Pons (tissue), 1 donor: ENCODE measurements around the gene FURIN.
A peak's percentile ranks its signal among the peaks of the same experiment; 100 is the strongest.
"Not testable (repeated sequence)": the region's sequence is repeated elsewhere in the genome, so short reads cannot be mapped to it uniquely, and the experiment has no call there.

Experiments
- DNase-seq: peaks from one replicate; pipeline ENCODE4 v3.0.0-alpha.2; 2016; ENCODE audit warnings: low spot score

The FURIN gene

DNA sequence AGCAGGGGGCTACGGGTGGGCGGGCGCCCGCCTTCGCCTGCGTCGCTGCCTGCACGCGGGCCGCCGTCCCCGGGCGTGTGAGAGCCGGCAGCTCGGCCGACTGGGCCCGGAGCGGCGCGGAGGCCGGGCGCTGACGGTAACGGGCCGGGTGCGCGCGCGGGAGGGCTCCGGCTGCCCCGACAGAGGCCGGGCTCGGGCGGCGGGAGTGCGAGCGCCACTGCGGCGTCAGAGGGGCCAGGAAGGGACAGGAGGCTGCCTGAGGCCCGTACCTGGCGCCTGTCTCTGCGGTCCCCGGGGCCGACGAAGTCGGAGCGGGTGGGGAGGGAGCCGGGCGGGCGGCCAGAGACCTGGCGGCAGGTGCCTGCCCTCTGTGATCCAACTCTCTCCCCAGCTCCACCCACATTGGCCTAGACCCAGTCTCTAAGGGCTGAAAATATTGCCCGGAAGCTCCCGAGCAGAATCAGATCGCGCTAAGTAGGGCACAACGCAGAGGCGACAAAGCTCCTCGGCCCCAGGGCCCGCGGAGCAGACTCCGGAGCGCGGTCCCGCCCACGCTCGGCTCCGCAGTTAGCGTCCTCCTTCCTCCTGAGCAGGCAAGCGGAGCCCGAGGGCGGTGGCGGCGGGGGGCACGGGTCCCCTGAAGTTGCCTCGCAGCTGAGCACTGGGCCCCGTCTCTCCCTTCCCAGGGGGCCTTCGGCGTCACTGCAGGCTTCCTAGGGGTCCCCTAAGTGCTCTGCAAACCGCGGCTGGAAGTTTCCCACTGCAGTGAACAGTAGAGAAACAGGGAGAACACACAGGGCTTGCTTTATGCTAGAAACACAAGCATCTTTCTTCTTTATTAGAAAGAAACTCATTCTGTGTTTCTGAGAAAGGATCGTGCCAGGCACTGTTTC lies 34.7 kb downstream of the FURIN start, which contains the start of gene MAN2A2:
MAN2A2 (plus strand) TSS at position 463 of the 893 bp plus-strand sequence. CDS start 906 bp downstream, outside the sequence.
- peak; percentile 95 for DNase-seq

DNA sequence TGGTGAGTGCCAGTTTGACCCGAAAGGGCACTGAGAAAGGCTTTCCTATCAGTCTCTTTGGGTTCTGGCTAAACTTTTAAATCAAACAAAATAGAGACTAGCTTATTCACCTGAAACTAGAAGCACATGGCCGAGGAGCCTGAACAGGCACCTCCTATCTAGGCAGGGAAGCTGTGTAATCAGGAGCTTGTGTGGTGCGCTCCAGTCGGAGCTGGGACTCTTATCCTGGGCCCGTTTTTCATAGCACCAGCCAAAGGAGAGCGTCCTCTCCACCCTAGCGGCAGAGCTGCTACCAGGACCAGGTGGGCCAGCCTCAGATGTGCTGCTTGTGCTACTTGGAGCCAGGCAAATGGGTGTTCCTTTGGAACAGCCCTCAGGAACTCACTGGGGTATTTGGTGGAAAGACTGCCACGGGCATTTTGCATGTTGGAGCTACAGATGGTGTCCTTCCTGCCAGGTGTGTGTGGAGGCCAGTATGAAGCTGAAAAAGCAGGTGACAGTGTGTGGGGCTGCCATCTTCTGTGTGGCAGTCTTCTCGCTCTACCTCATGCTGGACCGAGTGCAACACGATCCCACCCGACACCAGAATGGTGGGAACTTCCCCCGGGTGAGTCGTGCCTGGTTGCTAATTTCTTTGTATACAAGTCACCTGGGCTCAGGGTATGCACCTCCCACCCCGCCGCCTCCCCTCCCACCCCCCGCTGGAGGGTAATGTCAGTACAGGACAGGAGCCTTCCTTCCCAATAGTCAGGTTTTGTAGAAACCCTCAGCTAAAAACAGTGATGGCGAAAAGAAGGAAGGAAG lies 35.5 kb downstream of the FURIN start:
- DNase-seq: no peak

DNA sequence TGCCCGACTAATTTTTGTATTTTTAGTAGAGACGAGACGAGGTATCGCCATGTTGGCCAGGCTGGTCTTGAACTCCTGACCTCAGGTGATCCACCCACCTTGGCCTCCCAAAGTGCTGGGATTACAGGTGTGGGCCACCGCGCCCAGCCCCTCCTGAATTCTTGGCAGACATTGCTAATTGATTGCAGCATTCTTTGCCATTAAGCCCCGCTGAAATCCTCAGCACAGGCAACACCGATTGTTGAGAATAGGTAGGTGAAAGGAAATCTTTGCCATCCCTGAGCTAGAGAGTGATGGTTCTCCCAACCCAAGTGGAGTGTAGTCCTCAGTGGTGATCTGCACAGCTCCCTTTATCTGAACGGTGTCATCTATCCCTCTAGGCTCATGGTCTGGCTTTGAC lies 36.4 kb downstream of the FURIN start:
- no peak for DNase-seq

DNA sequence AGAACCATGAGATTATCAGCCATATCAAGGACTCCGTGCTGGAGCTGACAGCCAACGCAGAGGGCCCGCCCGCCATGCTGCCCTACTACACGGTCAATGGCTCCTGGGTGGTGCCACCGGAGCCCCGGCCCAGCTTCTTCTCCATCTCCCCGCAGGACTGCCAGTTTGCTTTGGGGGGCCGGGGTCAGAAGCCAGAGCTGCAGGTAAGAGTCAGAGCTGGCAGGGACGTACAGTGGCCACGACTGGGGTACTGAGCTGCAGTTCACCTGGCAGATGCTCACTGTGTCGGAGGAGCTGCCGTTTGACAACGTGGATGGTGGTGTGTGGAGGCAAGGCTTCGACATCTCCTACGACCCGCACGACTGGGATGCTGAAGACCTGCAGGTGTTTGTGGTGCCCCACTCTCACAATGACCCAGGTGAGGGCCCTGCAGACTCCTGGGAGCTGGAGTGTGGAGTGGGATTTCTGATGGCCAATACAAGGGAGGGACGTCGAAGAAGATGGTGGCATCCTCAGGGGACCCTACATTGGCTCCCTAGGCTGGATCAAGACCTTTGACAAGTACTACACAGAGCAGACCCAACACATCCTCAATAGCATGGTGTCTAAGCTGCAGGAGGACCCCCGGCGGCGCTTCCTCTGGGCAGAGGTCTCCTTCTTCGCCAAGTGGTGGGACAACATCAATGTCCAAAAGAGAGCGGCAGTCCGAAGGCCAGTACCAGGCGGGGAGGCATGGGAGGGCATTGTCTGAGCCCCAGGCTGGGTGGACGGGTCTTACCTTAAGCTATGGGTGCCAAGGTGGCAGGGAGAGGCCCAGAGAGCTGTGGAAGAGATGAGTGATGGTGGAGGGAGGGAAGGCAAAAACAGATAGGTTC lies 37.2 kb downstream of the FURIN start:
- no peak for DNase-seq

DNA sequence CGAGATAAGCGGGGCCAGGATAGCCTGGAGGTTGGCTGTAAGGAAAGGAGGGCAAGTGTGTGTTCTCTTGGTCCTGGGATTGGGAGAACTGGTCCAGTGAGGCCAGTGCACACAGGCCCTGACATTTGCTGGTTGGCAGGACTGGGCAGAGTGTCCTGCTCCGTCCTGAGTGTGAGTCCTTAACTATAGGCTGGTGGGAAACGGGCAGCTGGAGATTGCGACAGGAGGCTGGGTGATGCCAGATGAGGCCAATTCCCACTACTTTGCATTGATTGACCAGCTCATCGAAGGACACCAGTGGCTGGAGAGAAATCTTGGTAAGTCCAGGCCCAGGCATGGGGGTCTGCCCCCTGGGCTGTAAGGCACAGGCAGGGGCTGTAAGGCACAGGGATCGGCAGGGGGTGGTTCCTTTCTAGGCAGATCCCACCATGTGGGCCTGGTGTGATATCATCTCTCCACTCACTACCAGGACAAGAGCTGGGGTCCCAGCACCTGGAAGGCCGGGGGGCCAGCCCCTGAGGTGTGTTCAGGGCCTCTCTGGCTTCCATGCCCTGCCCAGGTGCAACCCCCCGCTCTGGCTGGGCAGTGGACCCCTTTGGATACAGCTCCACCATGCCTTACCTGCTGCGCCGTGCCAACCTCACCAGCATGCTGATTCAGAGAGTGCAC lies 37.9 kb downstream of the FURIN start:
- DNase-seq: no peak

DNA sequence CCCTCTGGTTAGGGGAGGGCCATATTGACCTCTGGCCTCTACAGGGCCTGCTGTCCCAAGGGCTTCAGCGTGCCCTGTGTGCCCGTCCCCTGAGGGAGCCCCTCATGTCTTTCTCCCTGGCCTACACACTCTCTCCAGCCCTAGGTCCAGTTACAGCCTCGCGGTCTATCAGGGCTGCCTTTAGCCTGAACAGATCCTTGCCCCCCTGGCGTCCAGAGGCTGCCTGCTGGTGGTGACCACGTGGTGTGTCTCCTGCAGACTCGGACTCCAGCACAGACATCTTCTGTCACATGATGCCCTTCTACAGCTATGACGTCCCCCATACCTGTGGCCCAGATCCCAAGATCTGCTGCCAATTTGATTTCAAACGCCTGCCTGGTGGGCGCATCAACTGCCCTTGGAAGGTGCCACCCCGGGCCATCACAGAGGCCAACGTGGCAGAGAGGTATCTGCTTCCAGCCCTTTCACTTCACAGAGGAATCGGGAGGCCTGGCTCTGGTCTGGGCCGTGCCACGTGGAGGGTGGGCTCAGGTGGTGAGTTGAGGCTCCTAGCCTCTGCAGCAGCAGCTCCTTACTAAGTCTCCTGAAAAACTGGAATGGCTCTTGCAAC lies 38.8 kb downstream of the FURIN start:
- DNase-seq: no peak

DNA sequence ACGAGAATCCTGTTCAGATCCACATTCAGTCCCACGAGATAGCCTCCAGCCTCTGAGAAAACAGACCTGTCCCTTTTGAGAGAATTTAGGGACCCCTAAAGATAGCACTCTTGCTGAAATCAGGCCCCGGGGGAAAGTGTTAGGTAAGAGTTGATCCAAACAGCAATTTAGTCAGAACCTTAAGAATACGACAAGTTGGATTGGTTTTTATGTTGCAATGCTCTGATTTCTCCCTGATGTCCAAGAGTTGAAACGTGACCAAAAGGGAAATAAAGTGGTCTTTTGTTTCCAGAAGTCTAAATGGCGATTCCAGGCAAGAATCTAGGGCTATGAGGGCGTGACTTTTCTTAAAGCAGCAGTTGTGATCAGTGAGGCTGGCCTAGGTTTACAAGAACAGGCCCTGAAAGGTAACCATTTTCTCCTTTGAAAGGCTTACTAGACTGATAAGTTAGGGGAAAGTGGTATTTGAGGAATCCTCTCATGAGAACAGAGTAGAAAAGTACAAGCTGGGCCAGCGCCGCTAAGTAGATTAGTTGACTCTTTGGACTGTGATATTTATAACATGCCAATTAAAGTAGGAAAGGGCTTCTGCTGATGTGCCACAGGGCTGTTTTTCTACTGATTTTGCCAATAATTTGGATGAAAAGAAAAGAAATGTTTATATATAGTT lies 39.6 kb downstream of the FURIN start:
- DNase-seq: peak; percentile 84

DNA sequence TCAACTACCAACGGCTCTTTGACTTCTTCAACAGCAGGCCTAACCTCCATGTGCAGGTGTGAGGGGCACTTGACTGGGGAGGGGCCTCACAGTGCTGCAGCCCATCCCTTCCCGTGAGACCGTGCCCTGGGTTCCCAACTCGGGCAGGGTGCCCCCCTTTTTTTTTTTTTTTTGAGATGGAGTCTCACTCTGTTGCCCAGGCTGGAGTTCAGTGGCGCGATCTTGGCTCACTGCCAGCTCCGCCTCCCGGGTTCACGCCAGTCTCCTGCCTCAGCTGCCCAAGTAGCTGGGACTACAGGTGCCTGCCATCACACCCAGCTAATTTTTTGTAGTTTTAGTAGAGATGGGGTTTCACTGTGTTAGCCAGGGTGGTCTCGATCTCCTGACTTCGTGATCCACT lies 41.1 kb downstream of the FURIN start:
- DNase-seq: not testable (repeated sequence)

DNA sequence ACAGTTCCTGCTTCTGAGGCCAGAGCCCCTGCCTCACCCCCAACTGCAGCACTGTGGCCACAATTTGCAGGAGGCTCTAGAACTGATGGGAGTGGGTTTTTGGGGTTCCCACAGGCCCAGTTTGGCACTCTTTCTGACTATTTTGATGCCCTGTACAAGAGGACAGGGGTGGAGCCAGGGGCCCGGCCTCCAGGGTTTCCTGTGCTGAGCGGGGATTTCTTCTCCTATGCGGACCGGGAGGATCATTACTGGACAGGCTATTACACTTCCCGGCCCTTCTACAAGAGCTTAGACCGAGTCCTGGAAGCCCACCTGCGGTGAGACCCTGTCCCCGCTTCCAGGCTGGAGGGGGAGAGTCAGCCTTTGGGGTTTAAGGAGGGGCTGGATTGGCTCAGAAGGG lies 41.6 kb downstream of the FURIN start:
- no peak for DNase-seq

DNA sequence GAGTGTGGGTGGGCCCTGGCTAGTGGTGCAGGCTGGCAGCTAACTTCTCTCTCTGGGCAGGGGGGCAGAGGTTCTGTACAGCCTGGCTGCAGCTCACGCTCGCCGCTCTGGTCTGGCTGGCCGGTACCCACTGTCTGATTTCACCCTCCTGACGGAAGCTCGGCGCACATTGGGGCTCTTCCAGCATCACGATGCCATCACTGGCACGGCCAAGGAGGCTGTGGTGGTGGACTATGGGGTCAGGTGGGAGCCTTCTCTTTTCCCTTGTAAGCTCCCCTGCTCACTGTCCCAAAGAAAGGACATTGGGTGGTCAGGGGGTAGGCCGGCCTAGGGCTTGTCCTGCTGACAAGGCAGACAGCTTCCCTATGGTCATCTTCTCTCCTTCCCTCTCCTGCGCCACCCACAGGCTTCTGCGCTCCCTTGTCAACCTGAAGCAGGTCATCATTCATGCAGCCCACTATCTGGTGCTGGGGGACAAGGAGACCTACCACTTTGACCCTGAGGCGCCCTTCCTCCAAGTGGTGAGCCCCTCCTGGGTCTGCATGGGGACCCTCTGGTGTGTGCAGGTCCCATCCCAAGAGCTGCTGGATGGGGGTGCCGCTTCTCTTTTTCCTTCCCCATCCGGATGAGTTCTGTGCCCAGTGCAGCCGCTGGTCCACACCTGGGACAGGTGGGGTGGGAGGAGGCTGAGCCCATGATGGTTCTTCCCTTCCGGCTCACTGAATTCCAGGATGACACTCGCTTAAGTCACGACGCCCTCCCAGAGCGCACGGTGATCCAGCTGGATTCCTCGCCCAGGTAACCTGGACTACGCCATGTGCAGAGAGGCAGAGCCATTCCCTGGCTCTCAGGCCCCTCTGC lies 42.3 kb downstream of the FURIN start:
- no peak for DNase-seq

DNA sequence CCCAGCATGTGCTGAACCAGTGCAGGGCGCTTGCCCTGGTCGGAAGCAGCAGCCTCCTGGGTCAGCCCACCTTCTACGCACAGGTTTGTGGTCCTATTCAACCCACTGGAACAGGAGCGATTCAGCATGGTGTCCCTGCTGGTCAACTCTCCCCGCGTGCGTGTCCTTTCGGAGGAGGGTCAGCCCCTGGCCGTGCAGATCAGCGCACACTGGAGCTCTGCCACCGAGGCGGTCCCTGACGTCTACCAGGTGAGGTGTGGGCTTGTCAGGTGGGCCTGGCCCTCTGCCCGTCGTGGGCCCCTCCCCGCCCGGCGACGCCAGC lies 42.9 kb downstream of the FURIN start:
- DNase-seq: no peak

DNA sequence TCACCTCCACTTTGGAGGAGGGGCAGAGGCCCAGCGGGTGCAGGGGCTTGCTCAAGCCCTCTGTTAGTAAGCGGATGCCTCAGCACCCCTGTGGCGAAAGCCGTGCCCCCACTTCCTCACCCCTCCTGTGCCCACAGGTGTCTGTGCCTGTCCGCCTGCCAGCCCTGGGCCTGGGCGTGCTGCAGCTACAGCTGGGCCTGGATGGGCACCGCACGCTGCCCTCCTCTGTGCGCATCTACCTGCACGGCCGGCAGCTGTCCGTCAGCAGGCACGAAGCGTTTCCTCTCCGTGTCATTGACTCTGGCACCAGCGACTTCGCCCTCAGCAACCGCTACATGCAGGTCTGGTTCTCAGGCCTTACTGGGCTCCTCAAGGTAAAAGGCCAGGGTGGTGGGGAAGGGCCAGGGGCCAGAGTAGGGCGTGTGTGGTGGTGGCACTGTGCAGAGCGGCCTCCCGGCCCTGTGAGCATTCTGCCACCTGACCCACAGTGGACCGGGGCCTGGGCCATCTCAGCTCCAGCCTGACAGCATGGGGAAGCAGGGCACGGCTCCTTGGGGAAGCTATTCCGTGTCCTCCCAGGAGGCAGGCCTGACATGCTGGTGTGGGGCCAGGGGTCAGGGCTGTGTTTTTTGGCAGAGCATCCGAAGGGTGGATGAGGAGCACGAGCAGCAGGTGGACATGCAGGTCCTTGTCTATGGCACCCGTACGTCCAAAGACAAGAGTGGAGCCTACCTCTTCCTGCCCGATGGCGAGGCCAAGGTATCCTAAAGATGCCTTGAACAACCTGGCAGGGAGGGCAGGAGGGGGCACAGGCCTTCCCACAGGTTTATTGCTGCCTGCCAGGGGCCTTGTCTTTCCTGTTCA lies 43.8 kb downstream of the FURIN start:
- no peak for DNase-seq

DNA sequence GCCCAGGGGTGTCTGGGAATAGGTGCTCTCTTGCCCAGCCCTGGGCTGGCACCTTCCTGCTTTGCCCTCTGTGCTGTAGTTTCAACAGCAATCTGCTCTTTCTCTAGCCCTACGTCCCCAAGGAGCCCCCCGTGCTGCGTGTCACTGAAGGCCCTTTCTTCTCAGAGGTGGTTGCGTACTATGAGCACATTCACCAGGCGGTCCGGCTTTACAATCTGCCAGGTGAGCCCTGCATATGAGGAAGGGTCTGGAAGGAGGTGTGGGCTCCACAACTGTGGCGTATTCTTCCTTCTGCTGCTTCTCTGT lies 44.3 kb downstream of the FURIN start:
- no peak for DNase-seq

DNA sequence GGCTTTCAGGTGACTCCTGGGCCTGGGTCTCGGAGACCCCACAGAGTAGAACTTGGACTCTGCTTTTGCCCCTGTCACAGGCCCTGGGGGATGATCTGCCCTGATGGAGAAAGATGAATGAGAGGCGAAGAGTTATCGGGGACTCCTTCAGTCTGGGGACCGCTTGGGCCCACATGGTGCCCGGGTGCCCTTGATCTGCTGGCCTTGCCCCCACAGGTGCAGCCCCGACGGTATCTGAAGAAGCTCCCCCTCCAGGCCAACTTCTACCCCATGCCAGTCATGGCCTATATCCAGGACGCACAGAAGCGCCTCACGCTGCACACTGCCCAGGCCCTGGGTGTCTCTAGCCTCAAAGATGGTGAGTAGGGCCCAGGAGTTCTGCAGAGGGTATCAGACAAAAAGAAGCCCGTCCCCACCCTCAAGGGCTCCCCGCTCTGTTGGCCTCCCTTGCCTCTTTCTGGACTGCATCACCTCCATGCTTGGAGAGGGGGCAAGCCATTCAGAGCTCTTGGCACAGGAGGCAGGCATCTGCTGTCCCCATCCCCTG lies 45.1 kb downstream of the FURIN start:
- no peak for DNase-seq

DNA sequence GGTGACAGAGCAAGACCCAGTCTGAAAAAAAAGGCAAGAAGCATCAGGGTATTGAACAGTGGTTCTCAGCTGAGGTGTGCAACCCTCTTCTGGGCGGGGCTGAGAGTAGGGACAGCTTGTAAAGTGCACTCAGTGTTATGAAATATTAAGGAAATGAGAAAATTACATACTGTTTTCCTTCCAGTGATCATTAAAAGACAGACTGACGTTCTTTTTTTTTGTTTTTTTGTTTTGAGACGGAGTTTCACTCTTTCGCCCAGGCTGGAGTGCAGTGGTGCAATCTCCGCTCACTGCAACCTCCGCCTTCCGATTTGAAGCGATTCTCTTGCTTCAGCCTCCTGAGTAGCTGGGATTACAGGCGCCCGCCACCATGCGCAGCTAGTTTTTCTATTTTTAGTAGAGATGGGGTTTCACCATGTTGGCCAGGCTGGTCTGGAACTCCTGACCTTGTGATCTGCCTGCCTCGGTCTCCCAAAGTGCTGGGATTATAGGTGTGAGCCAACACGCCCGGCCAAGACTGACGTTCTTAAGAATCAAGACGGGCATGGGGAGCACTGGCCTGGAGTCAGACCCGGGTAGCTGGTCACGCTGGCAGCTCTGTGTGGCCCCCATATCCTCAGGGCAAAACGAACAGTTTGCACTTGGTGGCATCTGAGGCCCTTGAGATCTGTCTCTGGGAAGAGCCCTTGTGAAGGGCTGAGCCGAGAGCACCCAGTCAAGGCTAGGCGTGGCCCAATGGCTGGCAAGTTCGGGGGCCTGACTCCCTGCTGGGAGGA lies 46.1 kb downstream of the FURIN start:
- DNase-seq: no peak

DNA sequence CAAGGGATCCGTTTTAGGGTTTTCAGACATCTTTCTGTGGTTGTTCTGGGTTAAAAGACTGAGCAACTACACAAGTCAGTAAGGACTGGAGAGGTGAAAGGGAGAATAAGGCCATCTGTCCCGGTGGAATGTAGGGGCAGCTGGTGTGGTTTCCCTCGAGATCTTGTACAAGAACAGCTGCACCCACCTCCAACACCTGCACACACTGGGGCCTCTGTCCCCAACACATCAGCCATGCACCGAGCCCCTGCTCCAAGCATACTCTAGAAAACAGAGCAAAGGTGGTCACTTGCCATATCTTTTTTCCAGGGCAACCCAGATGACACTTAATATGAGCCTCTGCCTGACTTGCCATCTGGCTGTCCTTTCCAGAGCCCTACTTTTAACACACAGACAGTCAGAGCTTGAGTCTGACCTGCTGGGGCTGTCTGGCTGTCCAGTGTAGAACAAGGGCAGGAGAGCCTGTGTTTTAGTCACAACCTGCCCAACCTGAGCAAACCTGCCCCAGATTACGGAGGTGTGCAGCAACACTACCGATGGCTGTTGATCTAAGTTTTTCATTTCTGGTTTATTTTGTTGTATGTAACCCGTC lies 46.9 kb downstream of the FURIN start:
- no peak for DNase-seq

DNA sequence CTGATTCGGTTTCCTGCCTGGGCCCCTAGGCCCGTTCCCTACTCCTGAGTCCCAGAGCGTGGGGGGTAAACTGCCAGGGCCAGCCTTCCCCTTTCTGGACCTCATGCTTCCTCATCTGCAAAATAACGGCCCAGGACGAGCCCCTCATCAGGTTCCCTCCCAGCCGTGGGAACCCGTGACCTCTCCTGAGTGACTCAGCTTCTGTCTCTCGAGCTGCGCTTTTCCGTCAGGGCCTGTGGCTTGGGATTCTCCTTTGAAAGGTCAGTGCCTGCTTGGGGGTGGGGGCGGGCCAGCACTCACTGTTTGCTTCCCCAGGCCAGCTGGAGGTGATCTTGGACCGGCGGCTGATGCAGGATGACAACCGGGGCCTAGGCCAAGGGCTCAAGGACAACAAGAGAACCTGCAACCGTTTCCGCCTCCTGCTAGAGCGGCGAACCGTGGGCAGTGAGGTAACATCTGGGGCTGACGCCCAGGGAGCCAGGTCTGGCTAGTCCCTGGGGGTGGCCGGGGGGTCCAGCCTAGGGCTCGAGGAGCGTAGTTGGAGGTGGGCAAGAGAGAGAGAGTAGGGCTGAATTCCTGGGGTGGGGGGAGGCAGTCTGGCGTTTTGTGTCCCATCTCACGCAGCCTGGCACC lies 47.5 kb downstream of the FURIN start:
- no peak for DNase-seq
